ENCODE data around the gene EMC10. TPM values are rescaled to one million over a fixed set of nuclear protein-coding genes. Genes with fewer than 3 reads are reported as not detected.

The EMC10 gene
- polyA plus RNA-seq, 2 of the 4 experiments (the other 2 are of a cell fraction): 52.8 to 147 TPM

DNA sequence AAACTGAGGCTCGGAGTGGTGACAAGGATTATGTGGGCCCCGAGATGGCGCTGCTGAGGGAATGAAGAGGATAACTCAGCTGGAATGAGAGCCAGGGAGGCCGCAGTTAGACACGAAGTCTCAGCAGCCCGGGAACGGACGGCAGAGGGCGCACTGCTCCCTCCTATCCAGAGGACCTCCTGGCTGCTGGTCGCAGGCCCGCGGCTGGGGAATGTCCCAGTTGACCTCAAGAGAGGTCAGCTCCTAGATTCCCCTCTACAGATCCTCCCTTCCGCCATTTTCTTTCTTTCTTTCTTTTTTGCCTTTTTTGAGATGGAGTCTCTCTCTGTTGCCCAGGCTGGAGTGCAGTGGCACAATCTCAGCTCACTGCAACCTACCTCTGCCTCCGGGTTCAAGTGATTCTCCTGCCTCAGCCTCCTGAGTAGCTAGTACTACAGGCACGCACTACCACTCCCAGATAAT, 61.5 kb downstream of the EMC10 start (continued):
- TF ChIP-seq, protein P1, sequence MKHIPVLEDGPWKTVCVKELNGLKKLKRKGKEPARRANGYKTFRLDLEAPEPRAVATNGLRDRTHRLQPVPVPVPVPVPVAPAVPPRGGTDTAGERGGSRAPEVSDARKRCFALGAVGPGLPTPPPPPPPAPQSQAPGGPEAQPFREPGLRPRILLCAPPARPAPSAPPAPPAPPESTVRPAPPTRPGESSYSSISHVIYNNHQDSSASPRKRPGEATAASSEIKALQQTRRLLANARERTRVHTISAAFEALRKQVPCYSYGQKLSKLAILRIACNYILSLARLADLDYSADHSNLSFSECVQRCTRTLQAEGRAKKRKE (CRISPR knock-in tag; IDR thresholded peaks at IDR 0.05; ENCODE audit: low read depth): no peak
- TF ChIP-seq PHF8 (IDR thresholded peaks at IDR 0.05; ENCODE audit: borderline replicate concordance, low read depth) (no peak), TP53 (CRISPR knock-in tag; IDR thresholded peaks at IDR 0.05) (no peak), EP300 (IDR thresholded peaks at IDR 0.05) (no peak), NR3C1 (IDR thresholded peaks at IDR 0.05) (no peak), JUN (IDR thresholded peaks at IDR 0.05) (no peak), CBX8 (IDR thresholded peaks at IDR 0.05) (no peak), EHMT2 (IDR thresholded peaks at IDR 0.05; ENCODE audit: low read depth) (no peak), ZSCAN20 (CRISPR knock-in tag; IDR thresholded peaks at IDR 0.05) (no peak), ZC3H11A (IDR thresholded peaks at IDR 0.05) (peak; percentile 1; the same call in 1 of the 2 replicates), MAFK (IDR thresholded peaks at IDR 0.05; ENCODE audit: partially characterized antibody) (no peak)
- TF ChIP-seq, protein P2, sequence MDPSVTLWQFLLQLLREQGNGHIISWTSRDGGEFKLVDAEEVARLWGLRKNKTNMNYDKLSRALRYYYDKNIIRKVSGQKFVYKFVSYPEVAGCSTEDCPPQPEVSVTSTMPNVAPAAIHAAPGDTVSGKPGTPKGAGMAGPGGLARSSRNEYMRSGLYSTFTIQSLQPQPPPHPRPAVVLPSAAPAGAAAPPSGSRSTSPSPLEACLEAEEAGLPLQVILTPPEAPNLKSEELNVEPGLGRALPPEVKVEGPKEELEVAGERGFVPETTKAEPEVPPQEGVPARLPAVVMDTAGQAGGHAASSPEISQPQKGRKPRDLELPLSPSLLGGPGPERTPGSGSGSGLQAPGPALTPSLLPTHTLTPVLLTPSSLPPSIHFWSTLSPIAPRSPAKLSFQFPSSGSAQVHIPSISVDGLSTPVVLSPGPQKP (IDR thresholded peaks at IDR 0.05; ENCODE audit: low read depth, low read length): no peak
- TF ChIP-seq, protein P3, sequence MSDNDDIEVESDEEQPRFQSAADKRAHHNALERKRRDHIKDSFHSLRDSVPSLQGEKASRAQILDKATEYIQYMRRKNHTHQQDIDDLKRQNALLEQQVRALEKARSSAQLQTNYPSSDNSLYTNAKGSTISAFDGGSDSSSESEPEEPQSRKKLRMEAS (IDR thresholded peaks at IDR 0.05): peak; percentile 40
- TF ChIP-seq, protein P4, sequence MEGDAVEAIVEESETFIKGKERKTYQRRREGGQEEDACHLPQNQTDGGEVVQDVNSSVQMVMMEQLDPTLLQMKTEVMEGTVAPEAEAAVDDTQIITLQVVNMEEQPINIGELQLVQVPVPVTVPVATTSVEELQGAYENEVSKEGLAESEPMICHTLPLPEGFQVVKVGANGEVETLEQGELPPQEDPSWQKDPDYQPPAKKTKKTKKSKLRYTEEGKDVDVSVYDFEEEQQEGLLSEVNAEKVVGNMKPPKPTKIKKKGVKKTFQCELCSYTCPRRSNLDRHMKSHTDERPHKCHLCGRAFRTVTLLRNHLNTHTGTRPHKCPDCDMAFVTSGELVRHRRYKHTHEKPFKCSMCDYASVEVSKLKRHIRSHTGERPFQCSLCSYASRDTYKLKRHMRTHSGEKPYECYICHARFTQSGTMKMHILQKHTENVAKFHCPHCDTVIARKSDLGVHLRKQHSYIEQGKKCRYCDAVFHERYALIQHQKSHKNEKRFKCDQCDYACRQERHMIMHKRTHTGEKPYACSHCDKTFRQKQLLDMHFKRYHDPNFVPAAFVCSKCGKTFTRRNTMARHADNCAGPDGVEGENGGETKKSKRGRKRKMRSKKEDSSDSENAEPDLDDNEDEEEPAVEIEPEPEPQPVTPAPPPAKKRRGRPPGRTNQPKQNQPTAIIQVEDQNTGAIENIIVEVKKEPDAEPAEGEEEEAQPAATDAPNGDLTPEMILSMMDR (IDR thresholded peaks at IDR 0.05): peak; percentile 98
- TF ChIP-seq, protein P5, sequence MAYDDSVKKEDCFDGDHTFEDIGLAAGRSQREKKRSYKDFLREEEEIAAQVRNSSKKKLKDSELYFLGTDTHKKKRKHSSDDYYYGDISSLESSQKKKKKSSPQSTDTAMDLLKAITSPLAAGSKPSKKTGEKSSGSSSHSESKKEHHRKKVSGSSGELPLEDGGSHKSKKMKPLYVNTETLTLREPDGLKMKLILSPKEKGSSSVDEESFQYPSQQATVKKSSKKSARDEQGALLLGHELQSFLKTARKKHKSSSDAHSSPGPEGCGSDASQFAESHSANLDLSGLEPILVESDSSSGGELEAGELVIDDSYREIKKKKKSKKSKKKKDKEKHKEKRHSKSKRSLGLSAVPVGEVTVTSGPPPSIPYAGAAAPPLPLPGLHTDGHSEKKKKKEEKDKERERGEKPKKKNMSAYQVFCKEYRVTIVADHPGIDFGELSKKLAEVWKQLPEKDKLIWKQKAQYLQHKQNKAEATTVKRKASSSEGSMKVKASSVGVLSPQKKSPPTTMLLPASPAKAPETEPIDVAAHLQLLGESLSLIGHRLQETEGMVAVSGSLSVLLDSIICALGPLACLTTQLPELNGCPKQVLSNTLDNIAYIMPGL (CRISPR knock-in tag; IDR thresholded peaks at IDR 0.05; ENCODE audit: borderline replicate concordance): 0 out of 2 replicates have a peak, but pooled peaks have one; percentile 18
- TF ChIP-seq, protein P6, sequence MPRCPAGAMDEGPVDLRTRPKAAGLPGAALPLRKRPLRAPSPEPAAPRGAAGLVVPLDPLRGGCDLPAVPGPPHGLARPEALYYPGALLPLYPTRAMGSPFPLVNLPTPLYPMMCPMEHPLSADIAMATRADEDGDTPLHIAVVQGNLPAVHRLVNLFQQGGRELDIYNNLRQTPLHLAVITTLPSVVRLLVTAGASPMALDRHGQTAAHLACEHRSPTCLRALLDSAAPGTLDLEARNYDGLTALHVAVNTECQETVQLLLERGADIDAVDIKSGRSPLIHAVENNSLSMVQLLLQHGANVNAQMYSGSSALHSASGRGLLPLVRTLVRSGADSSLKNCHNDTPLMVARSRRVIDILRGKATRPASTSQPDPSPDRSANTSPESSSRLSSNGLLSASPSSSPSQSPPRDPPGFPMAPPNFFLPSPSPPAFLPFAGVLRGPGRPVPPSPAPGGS (IDR thresholded peaks at IDR 0.05): no peak
- TF ChIP-seq, protein P7, sequence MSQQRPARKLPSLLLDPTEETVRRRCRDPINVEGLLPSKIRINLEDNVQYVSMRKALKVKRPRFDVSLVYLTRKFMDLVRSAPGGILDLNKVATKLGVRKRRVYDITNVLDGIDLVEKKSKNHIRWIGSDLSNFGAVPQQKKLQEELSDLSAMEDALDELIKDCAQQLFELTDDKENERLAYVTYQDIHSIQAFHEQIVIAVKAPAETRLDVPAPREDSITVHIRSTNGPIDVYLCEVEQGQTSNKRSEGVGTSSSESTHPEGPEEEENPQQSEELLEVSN (IDR thresholded peaks at IDR 0.05; ENCODE audit: borderline replicate concordance, low read depth): no peak

Other genes with a start within 250 kb of the EMC10 start
- 0.17 and 0.32 TPM in 2 replicates for gene KCNC3, start 147.1 kb upstream of the EMC10 start, polyA plus RNA-seq (2011; rRNA removed)
- 1.0 to 1.7 TPM (median 1.4 TPM) in 3 replicates for gene KCNC3, start 147.1 kb upstream of the EMC10 start, polyA plus RNA-seq (2017; fragmentation: RNase III; extraction: RNeasy Plus Mini Kit Qiagen cat#74134 plus additional on column Dnase treatment)
- gene NAPSA, start 110.9 kb upstream of the EMC10 start, polyA plus RNA-seq (2011; rRNA removed): 1.3 and 1.7 TPM in 2 replicates
- gene NAPSA, start 110.9 kb upstream of the EMC10 start, polyA plus RNA-seq (2017; fragmentation: RNase III; extraction: RNeasy Plus Mini Kit Qiagen cat#74134 plus additional on column Dnase treatment): 1.5 to 2.0 TPM (median 1.7 TPM) in 3 replicates
- gene NR1H2, start 100.0 kb upstream of the EMC10 start, polyA plus RNA-seq (2011; rRNA removed): 39.2 and 39.3 TPM in 2 replicates
- gene NR1H2, start 100.0 kb upstream of the EMC10 start, polyA plus RNA-seq (2017; fragmentation: RNase III; extraction: RNeasy Plus Mini Kit Qiagen cat#74134 plus additional on column Dnase treatment): 52.5 to 69.7 TPM (median 67.0 TPM) in 3 replicates
- gene POLD1, start 92.2 kb upstream of the EMC10 start, polyA plus RNA-seq (2011; rRNA removed): 24.2 and 26.1 TPM in 2 replicates
- gene POLD1, start 92.2 kb upstream of the EMC10 start, polyA plus RNA-seq (2017; fragmentation: RNase III; extraction: RNeasy Plus Mini Kit Qiagen cat#74134 plus additional on column Dnase treatment): 84.9 to 88.8 TPM (median 88.0 TPM) in 3 replicates
- not detected in 2 replicates for gene SPIB, start 57.6 kb upstream of the EMC10 start, polyA plus RNA-seq (2011; rRNA removed)
- gene SPIB, start 57.6 kb upstream of the EMC10 start, polyA plus RNA-seq (2017; fragmentation: RNase III; extraction: RNeasy Plus Mini Kit Qiagen cat#74134 plus additional on column Dnase treatment): 0.03 to 0.54 TPM (median 0.12 TPM) in 3 replicates
- 0.03 TPM in 1 of 2 replicates, not detected in the other for gene MYBPC2, start 43.6 kb upstream of the EMC10 start, polyA plus RNA-seq (2011; rRNA removed)
- gene MYBPC2, start 43.6 kb upstream of the EMC10 start, polyA plus RNA-seq (2017; fragmentation: RNase III; extraction: RNeasy Plus Mini Kit Qiagen cat#74134 plus additional on column Dnase treatment): 0.03 to 0.10 TPM in 2 of 3 replicates, not detected in the other
- gene GARIN5A, start 341 bp downstream of the EMC10 start, polyA plus RNA-seq (2011; rRNA removed): 0.57 and 1.1 TPM in 2 replicates
- 1.5 to 2.5 TPM (median 1.7 TPM) in 3 replicates for gene GARIN5A, start 341 bp downstream of the EMC10 start, polyA plus RNA-seq (2017; fragmentation: RNase III; extraction: RNeasy Plus Mini Kit Qiagen cat#74134 plus additional on column Dnase treatment)
- 19.3 and 24.2 TPM in 2 replicates for gene JOSD2, start 34.7 kb downstream of the EMC10 start, polyA plus RNA-seq (2011; rRNA removed)
- gene JOSD2, start 34.7 kb downstream of the EMC10 start, polyA plus RNA-seq (2017; fragmentation: RNase III; extraction: RNeasy Plus Mini Kit Qiagen cat#74134 plus additional on column Dnase treatment): 55.5 to 62.4 TPM (median 61.7 TPM) in 3 replicates
- gene ASPDH, start 37.4 kb downstream of the EMC10 start, polyA plus RNA-seq (2011; rRNA removed): not detected in 2 replicates
- not detected in 3 replicates for gene ASPDH, start 37.4 kb downstream of the EMC10 start, polyA plus RNA-seq (2017; fragmentation: RNase III; extraction: RNeasy Plus Mini Kit Qiagen cat#74134 plus additional on column Dnase treatment)
- 0.49 and 0.54 TPM in 2 replicates for gene LRRC4B, start 91.9 kb downstream of the EMC10 start, polyA plus RNA-seq (2011; rRNA removed)
- 0.67 to 1.2 TPM (median 0.97 TPM) in 3 replicates for gene LRRC4B, start 91.9 kb downstream of the EMC10 start, polyA plus RNA-seq (2017; fragmentation: RNase III; extraction: RNeasy Plus Mini Kit Qiagen cat#74134 plus additional on column Dnase treatment)
- gene SYT3, start 163.4 kb downstream of the EMC10 start, polyA plus RNA-seq (2011; rRNA removed): 0.25 and 0.29 TPM in 2 replicates
- gene SYT3, start 163.4 kb downstream of the EMC10 start, polyA plus RNA-seq (2017; fragmentation: RNase III; extraction: RNeasy Plus Mini Kit Qiagen cat#74134 plus additional on column Dnase treatment): 0.45 to 1.2 TPM (median 1.1 TPM) in 3 replicates
- 1.8 and 2.1 TPM in 2 replicates for gene C19orf81, start 172.9 kb downstream of the EMC10 start, polyA plus RNA-seq (2011; rRNA removed)
- 7.9 to 9.5 TPM (median 8.2 TPM) in 3 replicates for gene C19orf81, start 172.9 kb downstream of the EMC10 start, polyA plus RNA-seq (2017; fragmentation: RNase III; extraction: RNeasy Plus Mini Kit Qiagen cat#74134 plus additional on column Dnase treatment)
- 0.01 and 0.04 TPM in 2 replicates for gene SHANK1, start 243.3 kb downstream of the EMC10 start, polyA plus RNA-seq (2011; rRNA removed)
- gene SHANK1, start 243.3 kb downstream of the EMC10 start, polyA plus RNA-seq (2017; fragmentation: RNase III; extraction: RNeasy Plus Mini Kit Qiagen cat#74134 plus additional on column Dnase treatment): 0.07 to 0.17 TPM (median 0.09 TPM) in 3 replicates
- 1.4 and 1.5 TPM in 2 replicates for gene CLEC11A, start 246.9 kb downstream of the EMC10 start, polyA plus RNA-seq (2011; rRNA removed)
- gene CLEC11A, start 246.9 kb downstream of the EMC10 start, polyA plus RNA-seq (2017; fragmentation: RNase III; extraction: RNeasy Plus Mini Kit Qiagen cat#74134 plus additional on column Dnase treatment): 5.0 to 6.4 TPM (median 6.2 TPM) in 3 replicates